GM21619 (cell line): ENCODE results near the gene SORCS2.

Experiments used
- ATAC-seq: cut with Tn5 transposase; IDR thresholded peaks from one replicate; pipeline ENCODE4 v1.9.1; 2021; ENCODE audit not compliant: unreplicated experiment

Gene SORCS2

DNA sequence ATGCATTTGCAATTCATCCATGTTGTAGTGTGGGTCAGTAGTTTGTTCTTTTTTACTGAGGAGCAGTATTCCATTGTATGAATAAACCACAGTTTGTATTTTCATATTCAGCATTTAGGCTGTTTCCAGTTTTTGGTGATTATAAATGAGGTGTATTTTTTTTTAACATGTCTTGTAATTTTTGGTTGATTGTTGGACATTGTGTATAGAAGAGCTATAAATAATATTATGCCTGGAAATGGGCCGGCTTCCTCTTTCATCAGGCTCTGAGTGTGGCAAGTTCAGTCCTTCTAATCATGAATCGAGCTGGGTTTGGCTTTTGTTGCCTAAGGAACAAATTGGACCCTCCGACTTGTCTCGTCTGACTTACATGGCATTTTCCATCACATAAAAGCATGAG is 126.7 kb downstream of the SORCS2 start:
- no peak for ATAC-seq

DNA sequence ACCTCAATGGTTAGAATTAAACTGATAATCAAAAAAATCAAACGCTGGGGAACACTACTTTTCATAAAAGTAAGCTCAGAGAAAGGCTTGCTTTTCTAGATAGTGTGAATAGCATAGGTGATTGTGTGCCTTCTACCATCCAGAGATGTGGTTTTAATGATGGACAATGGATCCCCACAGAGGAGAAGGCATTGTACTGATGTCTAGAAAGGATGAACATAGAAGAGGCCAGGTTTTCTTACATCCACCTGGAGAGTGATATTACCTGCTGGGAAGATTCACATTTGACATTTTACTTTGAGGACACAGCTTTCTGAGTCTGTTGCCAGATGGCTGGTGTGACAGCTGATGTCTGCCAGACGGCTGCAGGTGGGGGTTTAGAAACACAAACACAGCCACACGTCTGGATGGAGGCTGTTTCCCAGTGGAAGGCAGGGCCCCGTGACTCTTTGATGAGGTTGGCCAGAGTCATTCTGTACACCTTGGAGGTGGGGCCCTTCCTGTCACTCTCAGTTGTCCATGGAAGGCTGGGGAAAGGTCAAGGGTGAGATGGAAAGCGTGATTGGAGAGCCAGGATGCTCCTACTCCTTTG is 128.0 kb downstream of the SORCS2 start:
- ATAC-seq: no peak

DNA sequence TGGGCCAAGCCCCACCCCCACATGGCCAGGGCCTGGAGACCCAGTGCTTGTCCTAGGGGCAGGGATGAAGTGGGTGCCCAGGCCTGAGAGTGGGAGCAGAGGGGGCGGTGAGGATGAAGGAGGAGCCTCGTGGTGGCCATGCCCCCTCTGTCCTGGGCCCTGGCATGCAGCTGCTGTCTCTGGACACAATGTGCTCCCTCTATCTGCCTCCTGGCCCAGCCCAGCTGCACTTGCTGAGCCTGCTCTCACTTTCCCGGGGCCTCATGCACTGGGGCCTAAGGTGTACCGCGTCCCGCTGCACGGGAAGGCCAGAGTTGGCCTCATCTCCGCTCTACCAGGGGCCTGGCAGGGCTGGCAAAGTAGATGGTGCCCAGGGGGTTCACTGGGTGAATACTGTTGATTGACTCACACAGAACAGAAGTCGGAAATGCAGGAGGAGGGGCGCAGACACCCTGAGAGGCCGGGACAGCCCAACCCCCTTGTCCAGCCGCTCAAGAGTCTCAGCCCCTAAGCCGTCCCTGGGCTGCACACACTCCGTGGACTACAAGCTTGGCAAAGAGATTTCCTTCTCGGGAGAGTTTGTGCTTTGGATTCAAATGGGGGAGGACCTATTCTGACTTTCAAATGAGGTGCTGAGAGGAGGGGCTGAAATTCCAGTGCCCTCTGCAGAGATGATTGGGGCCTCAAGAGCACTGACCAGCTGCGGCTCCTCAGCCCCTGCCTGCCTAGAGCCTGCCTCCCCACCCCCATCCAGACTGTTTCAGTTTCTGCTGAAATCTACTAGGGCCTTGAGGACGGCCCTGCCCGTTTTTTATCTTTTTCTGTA is 130.0 kb downstream of the SORCS2 start:
- ATAC-seq: no peak

DNA sequence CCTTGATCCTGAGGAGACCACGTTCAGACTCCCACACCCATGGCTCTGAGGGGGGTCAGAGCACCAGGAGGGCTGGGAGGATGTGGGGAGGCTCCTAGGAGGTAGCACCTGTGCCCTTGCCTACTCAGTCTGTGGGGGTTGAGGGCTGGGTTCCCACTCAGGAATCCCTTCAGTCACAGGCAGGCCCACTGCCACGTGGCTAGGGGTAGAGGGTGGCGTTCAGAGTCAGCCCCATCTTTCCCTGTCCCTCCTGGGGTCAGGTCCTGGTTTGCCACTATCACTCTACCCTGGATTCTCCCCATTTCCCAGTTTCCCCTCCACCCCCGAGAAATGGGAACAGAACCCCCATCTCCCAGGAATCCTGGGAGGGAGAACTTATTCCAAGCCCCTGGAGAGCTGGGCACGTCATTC is 131.1 kb downstream of the SORCS2 start:
- no peak for ATAC-seq

GRCh38 chr4:7323872-7324650 is 131.7 kb downstream of the SORCS2 start:
- no peak for ATAC-seq

GRCh38 chr4:7324651-7325121 is 132.3 kb downstream of the SORCS2 start:
- no peak for ATAC-seq

GRCh38 chr4:7325541-7325940 is 133.2 kb downstream of the SORCS2 start:
- ATAC-seq: no peak

DNA sequence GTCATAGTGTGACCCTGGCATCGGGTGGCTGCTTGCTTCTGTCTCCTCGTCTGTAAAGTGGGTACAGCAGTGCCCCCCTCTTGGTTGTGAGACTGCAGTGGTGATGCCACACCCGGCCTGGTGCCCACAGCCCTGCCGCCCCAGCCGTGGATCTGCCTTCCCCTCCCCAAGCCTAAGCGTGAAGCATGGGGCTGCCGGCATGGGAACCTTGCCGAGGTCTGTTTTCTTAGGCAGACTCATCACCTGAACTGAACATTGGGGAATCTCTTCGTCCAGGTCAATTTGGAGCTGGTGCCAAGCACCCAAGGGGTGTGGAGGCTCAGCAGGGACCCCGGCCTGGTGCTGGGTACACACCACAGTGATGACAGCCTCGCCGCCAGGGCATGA is 134.0 kb downstream of the SORCS2 start:
- ATAC-seq: no peak

DNA sequence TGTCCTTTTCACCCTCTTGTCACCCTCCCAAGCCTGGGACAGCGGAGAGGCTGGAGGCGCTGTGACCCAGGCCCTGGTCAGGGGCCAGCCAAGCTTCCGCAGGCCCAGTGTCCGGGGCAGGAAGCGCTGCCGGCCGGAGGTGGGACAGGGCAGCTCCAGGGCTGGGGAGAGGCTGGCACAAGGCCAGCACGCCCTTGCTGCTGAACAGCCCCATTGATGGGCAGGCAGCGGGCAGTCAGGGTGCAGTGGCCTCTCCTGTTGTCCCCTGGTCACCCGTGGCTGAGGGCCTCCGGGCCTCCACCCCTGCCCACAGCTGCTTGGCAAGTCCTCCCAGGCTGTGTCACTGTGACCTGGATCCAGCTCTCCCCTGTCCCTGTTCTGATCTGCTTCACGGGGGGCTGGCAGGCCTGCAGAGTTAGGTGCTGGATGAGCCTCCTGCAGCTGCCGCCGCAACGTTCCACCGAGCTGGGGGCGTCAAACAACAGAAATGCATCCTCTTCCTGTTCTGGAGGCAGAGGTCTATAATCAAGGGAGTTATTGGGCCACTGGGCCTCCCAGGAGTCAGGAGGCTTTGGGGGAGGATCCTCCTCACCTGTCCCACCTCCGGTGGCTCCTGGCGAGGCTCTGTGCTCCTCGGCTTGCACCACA is 134.5 kb downstream of the SORCS2 start:
- no peak for ATAC-seq

GRCh38 chr4:7327341-7327885 is 135.1 kb downstream of the SORCS2 start:
- ATAC-seq: no peak

DNA sequence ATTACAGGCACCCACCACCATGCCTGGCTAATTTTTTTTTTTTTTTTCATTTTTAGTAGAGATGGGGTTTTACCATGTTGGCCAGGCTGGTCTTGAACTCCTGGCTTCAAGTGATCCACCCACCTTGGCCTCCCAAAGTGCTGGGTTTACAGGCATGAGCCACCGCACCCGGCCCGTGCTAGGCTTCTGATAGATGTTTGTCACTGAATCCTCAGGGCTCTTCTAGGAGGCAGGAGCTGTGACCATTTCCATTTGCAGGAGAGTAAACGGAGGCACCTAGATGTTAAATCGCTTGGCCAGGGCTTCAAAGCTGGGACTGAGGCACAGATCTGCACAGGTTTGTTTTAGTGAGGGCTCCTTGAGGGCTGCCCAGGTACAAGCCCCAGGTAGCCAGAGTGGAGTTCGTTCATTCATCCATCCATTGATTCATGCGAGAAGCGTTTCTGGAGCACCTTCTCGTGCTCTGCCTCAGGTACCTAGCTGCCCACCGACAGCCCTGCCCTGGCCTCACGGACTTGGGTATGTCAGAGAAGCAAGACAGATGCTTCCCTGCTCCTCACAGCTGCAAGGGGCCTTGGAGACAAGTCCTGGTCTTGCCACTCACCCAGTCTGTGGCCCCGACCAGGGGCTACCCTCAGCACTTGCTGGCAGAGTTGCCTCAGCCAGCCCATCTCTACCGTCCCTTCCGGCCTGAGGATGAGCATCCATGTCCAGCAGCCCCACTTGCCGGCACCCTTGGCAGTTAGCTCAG is 136.0 kb downstream of the SORCS2 start:
- ATAC-seq: no peak

GRCh38 chr4:7328913-7329638 is 136.7 kb downstream of the SORCS2 start:
- no peak for ATAC-seq

DNA sequence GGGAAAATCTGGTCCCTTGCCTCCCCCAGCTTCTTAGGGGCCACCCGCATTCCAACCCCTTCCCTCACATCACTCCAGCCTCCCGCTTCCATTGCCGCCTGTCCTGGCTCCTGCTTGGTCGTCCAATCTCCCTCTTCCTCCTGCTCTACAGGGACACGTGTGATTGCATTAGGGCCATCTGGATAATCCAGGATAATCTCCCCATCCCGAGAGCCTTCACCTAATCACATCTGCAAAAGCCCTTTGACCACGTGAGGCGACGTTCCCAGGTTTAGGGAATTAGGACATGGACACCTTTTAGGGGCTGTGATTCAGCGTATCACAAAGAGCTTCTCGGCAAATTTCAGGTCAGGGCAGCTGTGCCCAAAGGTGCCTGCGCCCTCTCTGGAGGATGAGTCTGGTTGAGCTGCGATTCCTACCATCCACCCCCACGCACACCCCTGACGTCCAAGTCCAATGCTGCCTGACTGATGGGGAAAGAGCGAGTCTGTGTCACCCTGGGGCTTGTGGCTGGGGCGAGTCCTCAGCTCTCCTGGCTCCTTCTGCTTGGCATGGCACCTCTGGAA is 137.8 kb downstream of the SORCS2 start:
- ATAC-seq: no peak

DNA sequence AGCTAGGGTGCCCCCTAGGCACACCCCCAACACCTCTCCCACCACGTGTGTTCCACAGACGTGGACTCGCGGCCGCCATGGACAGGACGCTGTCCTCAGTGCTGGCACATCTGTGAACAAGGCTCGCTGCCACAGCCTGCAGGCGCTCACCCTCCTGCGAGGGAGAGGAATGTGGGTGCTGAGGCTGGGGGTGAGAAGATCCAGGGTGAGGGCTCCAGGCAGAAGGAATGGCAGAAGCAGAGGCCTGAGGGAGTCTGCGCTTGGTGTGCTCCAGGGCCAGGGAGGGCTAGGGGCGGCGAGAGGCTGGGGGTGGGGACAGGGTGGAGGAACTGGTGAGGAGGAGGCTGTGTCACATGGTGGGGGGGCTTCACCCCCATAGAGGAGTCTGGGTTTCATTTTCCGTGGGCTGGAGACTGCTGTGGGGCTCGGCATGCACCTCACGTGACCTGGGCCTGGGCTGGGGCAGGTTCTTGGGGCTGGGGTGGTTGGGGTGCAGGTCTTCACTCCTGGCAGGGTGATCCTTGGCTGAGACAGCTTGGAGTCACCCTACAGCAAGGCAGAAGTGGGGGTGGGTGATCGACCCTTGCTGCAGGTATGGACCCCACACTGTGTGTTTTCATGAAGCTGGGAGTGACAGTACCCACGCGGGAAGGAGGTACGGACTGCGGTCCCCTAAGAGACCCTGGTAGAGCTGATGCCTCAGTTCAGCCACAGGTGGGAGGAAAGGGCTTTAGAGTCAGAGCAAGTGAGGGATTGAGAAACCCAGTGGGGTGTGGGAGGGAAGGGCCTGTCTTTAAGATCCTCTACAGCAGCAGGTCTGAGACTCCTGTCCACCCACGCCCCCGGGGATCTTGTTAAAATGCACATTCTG is 138.7 kb downstream of the SORCS2 start:
- no peak for ATAC-seq

GRCh38 chr4:7331682-7332000 is 139.3 kb downstream of the SORCS2 start:
- ATAC-seq: no peak

GRCh38 chr4:7332216-7333023 is 140.1 kb downstream of the SORCS2 start:
- ATAC-seq: no peak

GRCh38 chr4:7333024-7333780 is 140.9 kb downstream of the SORCS2 start:
- no peak for ATAC-seq
